Esophagus squamous epithelium (tissue), 4 donors: ENCODE results near the gene PDLIM7.

ENCODE experiments used
- CTCF ChIP-seq, 6 experiments: fragments of 450-650 bp in 4 of 6; fragments of 200-600 bp in 2 of 6; sonication (generic) in 2 of 6; IDR thresholded peaks; one replicate each; pipeline ENCODE4 v1.5.1; 2016 to 2019; ENCODE audit warnings: antibody characterized with exemption in 6 of 6, mild to moderate bottlenecking in 4 of 6, moderate library complexity in 4 of 6
- POLR2A ChIP-seq, 4 donors: fragments of 450-650 bp; IDR thresholded peaks; one replicate each; pipeline ENCODE4 v1.6.1; 2017; ENCODE audit warnings: antibody characterized with exemption in 4 of 4, mild to moderate bottlenecking in 4 of 4, moderate library complexity in 3 of 4

- TF ChIP-seq CTCF (IDR thresholded peaks at IDR 0.05) (no peak), POLR2A (IDR thresholded peaks at IDR 0.05) (no peak)
These were observed 12.4 kb downstream of the PDLIM7 start for GRCh38 chr5:177484902-177485549.
